GM13976 (cell line): ENCODE measurements around the gene ABHD6.
"Not testable (repeated sequence)": the region's sequence is repeated elsewhere in the genome, so short reads cannot be mapped to it uniquely, and the experiment has no call there.

Experiments used
- DNase-seq: peaks from one replicate; pipeline ENCODE4 v3.0.0; 2012; ENCODE audit warnings: low spot score
- CTCF ChIP-seq: IDR thresholded peaks from 2 replicates; pipeline ENCODE4 v1.5.1; 2012; ENCODE audit warnings: borderline replicate concordance, mild to moderate bottlenecking; ENCODE audit not compliant: insufficient read depth; ENCODE audit errors: extremely low read depth, missing control alignments, control extremely low read depth
- in situ Hi-C: fragments of 300-500 bp; cut with MboI; formaldehyde crosslinking; loops from one replicate; pipeline ENCODE4 v1.12.0; 2022; ENCODE audit warnings: low sequenced_read_pairs, mixed read lengths, inconsistent platforms; ENCODE audit not compliant: unreplicated experiment

Gene ABHD6

GRCh38 chr3:58241306-58242044 lies 3.9 kb downstream of the ABHD6 start:
- in situ Hi-C loops, result no loop called here
- DNase-seq, result no peak
- TF ChIP-seq CTCF, result no peak

- no peak for DNase-seq
- in situ Hi-C loops, result no loop called here
- no peak for TF ChIP-seq CTCF
These were observed 4.7 kb downstream of the ABHD6 start for GRCh38 chr3:58242340-58242739.

GRCh38 chr3:58242860-58243259 lies 5.3 kb downstream of the ABHD6 start:
- DNase-seq, in situ Hi-C loops: not testable (repeated sequence)

- TF ChIP-seq CTCF, result no peak
- in situ Hi-C loops, result no loop called here
- DNase-seq, result no peak
These were observed 6.5 kb downstream of the ABHD6 start for GRCh38 chr3:58243976-58244585.

GRCh38 chr3:58246148-58247047 lies 8.8 kb downstream of the ABHD6 start:
- in situ Hi-C loops, result no loop called here
- no peak for DNase-seq
- TF ChIP-seq CTCF, result no peak

GRCh38 chr3:58249358-58250092 lies 11.9 kb downstream of the ABHD6 start:
- in situ Hi-C loops, result no loop called here
- DNase-seq, result no peak
- TF ChIP-seq CTCF, result no peak
